WERI-Rb-1 (cell line): ENCODE measurements around the gene DCAF15.
A peak's percentile ranks its signal among the peaks of the same experiment; 100 is the strongest.

Experiments used
- DNase-seq: peaks from one replicate; pipeline ENCODE4 v3.0.0-alpha.2; 2020
- H3K27ac ChIP-seq: fragments of 250-450 bp; sonication (Bioruptor Pico); 2 replicates; pipeline ENCODE4 v1.5.1; 2020; ENCODE audit warnings: mild to moderate bottlenecking, moderate library complexity
- H3K27me3 ChIP-seq: fragments of 250-450 bp; sonication (Bioruptor Pico); 2 replicates; pipeline ENCODE4 v1.5.1; 2021; ENCODE audit warnings: mild to moderate bottlenecking, low read depth, moderate library complexity; ENCODE audit not compliant: insufficient read depth, severe bottlenecking
- H3K36me3 ChIP-seq: fragments of 250-450 bp; sonication (Bioruptor Pico); 2 replicates; pipeline ENCODE4 v1.5.1; 2020; ENCODE audit warnings: mild to moderate bottlenecking, moderate library complexity
- H3K4me3 ChIP-seq: 2 replicates; pipeline ENCODE4 v1.5.1; 2011; ENCODE audit warnings: low read depth, mild to moderate bottlenecking, control low read depth, low read length
- H3K9me3 ChIP-seq: fragments of 250-450 bp; sonication (Bioruptor Pico); 2 replicates; pipeline ENCODE4 v1.5.1; 2021; ENCODE audit warnings: mild to moderate bottlenecking, moderate library complexity; ENCODE audit not compliant: severe bottlenecking
- TF ChIP-seq, protein P1 (sequence below): IDR thresholded peaks from 2 replicates; pipeline ENCODE4 v1.5.1; 2011; ENCODE audit warnings: low read depth, mild to moderate bottlenecking, control low read depth, inconsistent platforms, low read length

Gene DCAF15

DNA sequence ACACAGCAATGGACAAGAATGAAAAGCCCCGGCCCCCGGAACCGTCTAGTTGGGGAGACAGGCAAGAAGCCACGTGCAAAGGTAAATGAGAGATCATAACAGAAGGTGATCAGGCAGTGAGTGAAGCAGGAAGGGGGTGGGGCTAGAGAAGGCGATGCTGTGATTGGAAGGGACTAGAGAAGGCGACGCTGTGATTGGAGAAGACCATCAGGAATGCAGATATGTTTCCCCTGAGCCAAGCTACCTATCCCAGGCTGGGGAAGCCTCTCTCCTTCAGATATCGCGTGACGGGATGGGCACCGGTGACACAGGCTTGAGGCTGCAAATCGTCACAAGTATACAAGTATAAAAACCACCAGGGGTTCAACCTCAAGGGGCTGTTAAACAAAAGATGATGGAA lies 21.8 kb downstream of the DCAF15 start:
- no peaks in the 10 kb centered on the region for H3K9me3 ChIP-seq
- peak; percentile 76 for DNase-seq
- no peaks in the 10 kb centered on the region for H3K27me3 ChIP-seq
- peaks cover 47% of the 10 kb centered on the region for H3K36me3 ChIP-seq
- H3K4me3 ChIP-seq: no peak overlapping the region
- no peak overlapping the region for H3K27ac ChIP-seq
- TF ChIP-seq, protein P1, sequence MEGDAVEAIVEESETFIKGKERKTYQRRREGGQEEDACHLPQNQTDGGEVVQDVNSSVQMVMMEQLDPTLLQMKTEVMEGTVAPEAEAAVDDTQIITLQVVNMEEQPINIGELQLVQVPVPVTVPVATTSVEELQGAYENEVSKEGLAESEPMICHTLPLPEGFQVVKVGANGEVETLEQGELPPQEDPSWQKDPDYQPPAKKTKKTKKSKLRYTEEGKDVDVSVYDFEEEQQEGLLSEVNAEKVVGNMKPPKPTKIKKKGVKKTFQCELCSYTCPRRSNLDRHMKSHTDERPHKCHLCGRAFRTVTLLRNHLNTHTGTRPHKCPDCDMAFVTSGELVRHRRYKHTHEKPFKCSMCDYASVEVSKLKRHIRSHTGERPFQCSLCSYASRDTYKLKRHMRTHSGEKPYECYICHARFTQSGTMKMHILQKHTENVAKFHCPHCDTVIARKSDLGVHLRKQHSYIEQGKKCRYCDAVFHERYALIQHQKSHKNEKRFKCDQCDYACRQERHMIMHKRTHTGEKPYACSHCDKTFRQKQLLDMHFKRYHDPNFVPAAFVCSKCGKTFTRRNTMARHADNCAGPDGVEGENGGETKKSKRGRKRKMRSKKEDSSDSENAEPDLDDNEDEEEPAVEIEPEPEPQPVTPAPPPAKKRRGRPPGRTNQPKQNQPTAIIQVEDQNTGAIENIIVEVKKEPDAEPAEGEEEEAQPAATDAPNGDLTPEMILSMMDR: no peak

DNA sequence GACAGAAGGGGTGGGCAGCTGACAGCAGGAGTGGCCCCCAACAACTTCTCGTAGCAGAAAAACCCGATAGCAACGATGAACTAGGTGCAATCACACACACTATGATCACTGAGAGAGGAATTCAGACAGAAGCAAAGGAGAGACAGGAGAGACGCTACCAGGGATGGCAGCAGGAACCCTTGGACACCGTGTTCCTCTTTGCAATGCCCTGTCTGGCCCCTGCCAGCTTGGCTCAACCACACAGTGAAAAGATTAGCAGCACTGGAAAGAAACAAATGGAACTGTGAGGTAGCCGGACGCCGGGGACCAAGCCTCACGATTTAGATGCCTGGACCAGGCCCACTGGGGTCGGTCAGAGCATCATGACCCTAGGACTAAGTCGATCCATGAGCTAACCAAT lies 23.6 kb downstream of the DCAF15 start:
- no peaks in the 10 kb centered on the region for H3K9me3 ChIP-seq
- H3K27ac ChIP-seq: no peak overlapping the region
- peaks cover 37% of the 10 kb centered on the region for H3K36me3 ChIP-seq
- DNase-seq: no peak
- H3K27me3 ChIP-seq: no peaks in the 10 kb centered on the region
- no peak overlapping the region for H3K4me3 ChIP-seq
- TF ChIP-seq, protein P1: no peak

DNA sequence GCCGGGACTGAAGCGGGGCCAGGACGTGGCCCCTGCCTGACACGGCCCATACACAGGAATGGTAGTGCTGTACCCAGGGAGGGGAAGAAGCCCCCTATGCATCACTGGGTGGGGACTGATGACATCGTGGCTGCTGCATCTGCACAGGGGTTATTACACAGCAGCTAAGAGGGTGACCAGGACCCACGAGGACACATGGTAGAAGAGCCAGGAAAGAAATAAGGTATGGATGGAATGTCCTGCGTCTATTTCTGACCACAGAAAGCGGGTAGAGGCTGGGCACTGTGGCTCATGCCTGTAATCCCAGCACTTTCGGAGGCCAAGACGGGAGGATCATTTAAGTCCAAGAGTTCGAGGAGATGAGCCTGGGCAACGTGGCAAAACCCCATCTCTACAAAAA lies 24.1 kb downstream of the DCAF15 start:
- Histone ChIP-seq H3K27ac (no peak overlapping the region), H3K36me3 (peaks cover 31% of the 10 kb centered on the region), H3K9me3 (no peaks in the 10 kb centered on the region), H3K27me3 (no peaks in the 10 kb centered on the region), H3K4me3 (no peak overlapping the region)
- no peak for DNase-seq
- TF ChIP-seq, protein P1: no peak

DNA sequence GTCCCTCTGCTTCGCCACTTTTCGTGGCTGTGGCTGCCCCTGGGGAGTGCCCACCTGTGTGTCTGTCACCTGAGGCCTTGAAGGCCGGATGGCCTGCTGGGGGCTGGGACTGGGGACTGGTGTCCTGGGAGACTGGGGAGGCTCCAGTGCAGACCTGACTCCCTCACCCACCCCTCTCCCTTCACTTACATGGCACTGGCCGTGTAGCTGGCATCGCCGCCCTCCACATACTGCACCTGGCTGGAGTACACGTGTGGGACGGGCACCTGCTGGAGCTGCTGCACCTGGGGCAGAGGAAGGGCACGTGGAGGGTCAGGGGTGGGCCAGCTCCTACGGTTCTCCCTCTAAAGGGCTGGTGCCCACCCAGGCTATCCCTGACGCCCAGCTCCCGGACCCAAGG lies 25.5 kb downstream of the DCAF15 start:
- Histone ChIP-seq H3K4me3 (no peak overlapping the region), H3K9me3 (no peaks in the 10 kb centered on the region), H3K27me3 (no peaks in the 10 kb centered on the region), H3K36me3 (peaks cover 35% of the 10 kb centered on the region), H3K27ac (no peak overlapping the region)
- TF ChIP-seq, protein P1: no peak
- DNase-seq: no peak

DNA sequence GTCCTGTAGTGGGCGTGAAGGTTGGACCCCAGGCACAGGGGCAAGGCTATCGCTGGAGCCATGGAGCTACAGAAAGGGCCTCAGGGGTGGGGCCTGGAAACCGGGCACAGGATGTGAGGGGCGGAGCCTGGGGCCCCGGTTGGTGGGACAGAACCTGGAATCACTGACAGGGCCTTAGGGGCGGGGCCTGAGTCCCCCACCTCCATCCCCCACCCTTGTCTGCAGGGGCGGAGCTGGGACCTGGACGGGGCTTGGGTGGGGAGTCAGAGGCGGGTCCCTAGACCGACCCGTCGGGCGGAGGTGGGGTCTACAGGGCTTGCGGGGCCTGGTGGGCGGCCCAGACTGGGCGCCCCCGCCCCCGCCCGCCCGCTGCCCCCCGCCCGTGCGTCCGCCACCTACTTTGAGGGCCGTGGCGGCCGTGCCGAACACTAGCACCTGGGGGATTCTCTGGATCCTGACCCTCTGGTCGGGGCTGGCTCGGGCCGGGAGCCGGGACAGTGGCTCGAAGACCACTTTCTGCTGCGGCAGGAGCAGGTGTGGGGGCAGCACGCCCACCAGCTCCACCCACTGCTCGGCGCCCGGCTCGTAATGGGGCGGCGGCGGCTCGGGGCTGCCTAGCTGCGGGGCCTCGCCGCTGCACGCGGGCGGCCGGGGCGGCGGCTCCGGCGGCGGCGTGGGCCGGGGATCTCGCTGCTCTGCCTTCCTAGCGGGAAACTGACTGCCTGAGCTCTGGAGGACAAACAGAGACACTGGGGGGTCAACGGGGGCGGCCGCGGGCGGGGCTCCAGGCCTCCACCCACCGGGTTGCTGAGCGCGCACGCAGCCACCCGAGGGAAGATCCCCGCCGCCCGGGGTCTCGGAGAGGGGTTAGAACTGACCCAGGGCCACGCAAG lies 26.3 kb downstream of the DCAF15 start:
- Histone ChIP-seq H3K4me3 (no peak overlapping the region), H3K27ac (no peak overlapping the region), H3K27me3 (no peaks in the 10 kb centered on the region), H3K9me3 (no peaks in the 10 kb centered on the region), H3K36me3 (peaks cover 32% of the 10 kb centered on the region)
- peak; percentile 41 for DNase-seq
- TF ChIP-seq, protein P1: no peak

DNA sequence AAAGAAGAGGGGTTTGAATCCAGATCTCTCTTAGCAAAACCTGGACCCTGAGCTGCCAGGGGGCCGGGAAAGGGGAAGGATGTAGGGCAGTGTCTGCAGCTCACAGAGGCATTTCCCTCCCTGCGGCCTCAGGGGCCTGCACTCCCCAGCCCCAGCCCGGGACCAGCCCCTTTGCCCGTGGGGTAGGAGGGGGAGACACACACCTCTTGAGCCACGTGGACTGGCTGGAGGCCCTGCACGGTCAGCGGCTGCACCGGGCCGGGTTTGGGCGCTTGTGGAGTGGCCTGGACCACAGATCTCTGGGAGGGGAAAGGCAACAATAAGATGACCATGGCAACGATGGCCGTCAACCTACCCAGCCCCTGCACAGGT lies 26.9 kb downstream of the DCAF15 start:
- DNase-seq: no peak
- H3K4me3 ChIP-seq: no peak overlapping the region

More for the DNA sequence above, 26.9 kb downstream of the DCAF15 start:
- Histone ChIP-seq H3K9me3 (no peaks in the 10 kb centered on the region), H3K27ac (no peak overlapping the region), H3K27me3 (no peaks in the 10 kb centered on the region), H3K36me3 (peaks cover 32% of the 10 kb centered on the region)
- TF ChIP-seq, protein P1: no peak
